GM23248 (cell line): ENCODE data around the gene HTATIP2.

Experiments
- EZH2 ChIP-seq: fragments of 200-600 bp; sonication (generic); IDR thresholded peaks from 2 replicates; pipeline ENCODE4 v1.6.1; 2018; ENCODE audit warnings: antibody characterized with exemption, mild to moderate bottlenecking; ENCODE audit not compliant: insufficient read depth, poor library complexity, severe bottlenecking
- EZH2phosphoT487 ChIP-seq: fragments of 200-600 bp; sonication (generic); IDR thresholded peaks from 2 replicates; pipeline ENCODE4 v1.6.1; 2018; ENCODE audit warnings: antibody characterized with exemption, moderate library complexity, mild to moderate bottlenecking, low read depth; ENCODE audit not compliant: insufficient read depth

- no peak for TF ChIP-seq EZH2
- TF ChIP-seq EZH2phosphoT487, result no peak
Observed at GRCh38 chr11:20429216-20429615, 65.7 kb downstream of the HTATIP2 start.
